GM21737 (cell line): Measurements from ENCODE around the gene CLUH.
"Not testable (repeated sequence)": the region's sequence is repeated elsewhere in the genome, so short reads cannot be mapped to it uniquely, and the experiment has no call there.

Experiments
- ATAC-seq: cut with Tn5 transposase; IDR thresholded peaks from one replicate; pipeline ENCODE4 v1.9.1; 2021; ENCODE audit warnings: mild to moderate bottlenecking, moderate library complexity; ENCODE audit not compliant: unreplicated experiment

Gene CLUH

GRCh38 chr17:2688351-2689342, 22.9 kb downstream of the CLUH start:
- no peak for ATAC-seq

- ATAC-seq = no peak
Observed at GRCh38 chr17:2687074-2687418, 24.5 kb downstream of the CLUH start.

GRCh38 chr17:2685696-2686095, 25.9 kb downstream of the CLUH start:
- no peak for ATAC-seq

GRCh38 chr17:2684549-2684948, 27.0 kb downstream of the CLUH start:
- ATAC-seq = no peak

- no peak for ATAC-seq
Observed at GRCh38 chr17:2683912-2684311, 27.7 kb downstream of the CLUH start.

GRCh38 chr17:2682176-2682938, 29.2 kb downstream of the CLUH start:
- no peak for ATAC-seq

GRCh38 chr17:2681650-2682049, 29.9 kb downstream of the CLUH start:
- no peak for ATAC-seq

GRCh38 chr17:2680961-2681360, 30.6 kb downstream of the CLUH start:
- ATAC-seq = no peak

GRCh38 chr17:2679247-2679646, 32.3 kb downstream of the CLUH start:
- not testable (repeated sequence) for ATAC-seq

GRCh38 chr17:2672026-2672425, 39.5 kb downstream of the CLUH start:
- no peak for ATAC-seq

- ATAC-seq = not testable (repeated sequence)
Observed at GRCh38 chr17:2660410-2660809, 51.2 kb downstream of the CLUH start.

- not testable (repeated sequence) for ATAC-seq
Observed at GRCh38 chr17:2659337-2659736, 52.2 kb downstream of the CLUH start.

- no peak for ATAC-seq
Observed at GRCh38 chr17:2656283-2656682, 55.3 kb downstream of the CLUH start.

GRCh38 chr17:2655546-2655945, 56.0 kb downstream of the CLUH start:
- ATAC-seq = no peak

GRCh38 chr17:2652911-2653310, 58.7 kb downstream of the CLUH start:
- ATAC-seq = not testable (repeated sequence)

- ATAC-seq = no peak
Observed at GRCh38 chr17:2649191-2649590, 62.4 kb downstream of the CLUH start.

- no peak for ATAC-seq
Observed at GRCh38 chr17:2647957-2648356, 63.6 kb downstream of the CLUH start.

GRCh38 chr17:2644971-2645370, 66.6 kb downstream of the CLUH start:
- no peak for ATAC-seq
